ENCODE results near the gene NGEF.
"Not testable (repeated sequence)": the region's sequence is repeated elsewhere in the genome, so short reads cannot be mapped to it uniquely, and the experiment has no call there.

The NGEF gene

GRCh38 chr2:232870766-232871371, 142.2 kb downstream of the NGEF start:
- DNase-seq (ENCODE audit: low read depth) = no peak

- no peak for DNase-seq (ENCODE audit: low read depth)
These were observed 142.9 kb downstream of the NGEF start, which contains the start of gene SNORC for GRCh38 chr2:232870018-232870765. SNORC (plus strand) TSS chr2:232870264; CDS start chr2:232870342, 78 bp downstream.

GRCh38 chr2:232869138-232870017, 143.7 kb downstream of the NGEF start:
- DNase-seq (ENCODE audit: low read depth) = no peak

GRCh38 chr2:232866104-232866503, 147.0 kb downstream of the NGEF start:
- no peak for DNase-seq (ENCODE audit: low read depth)

- DNase-seq (ENCODE audit: low read depth) = no peak
These were observed 147.9 kb downstream of the NGEF start for GRCh38 chr2:232865165-232865564.

GRCh38 chr2:232863996-232864395, 149.1 kb downstream of the NGEF start:
- no peak for DNase-seq (ENCODE audit: low read depth)

- DNase-seq (ENCODE audit: low read depth) = no peak
These were observed 151.7 kb downstream of the NGEF start for GRCh38 chr2:232861353-232861752.

GRCh38 chr2:232860593-232861241, 152.3 kb downstream of the NGEF start:
- DNase-seq (ENCODE audit: low read depth) = no peak

- DNase-seq (ENCODE audit: low read depth) = no peak
These were observed 153.6 kb downstream of the NGEF start for GRCh38 chr2:232859385-232859916.

GRCh38 chr2:232857158-232857563, 155.9 kb downstream of the NGEF start:
- no peak for DNase-seq (ENCODE audit: low read depth)

GRCh38 chr2:232854082-232854481, 159.0 kb downstream of the NGEF start:
- DNase-seq (ENCODE audit: low read depth) = no peak

- DNase-seq (ENCODE audit: low read depth) = no peak
These were observed 160.4 kb downstream of the NGEF start for GRCh38 chr2:232852676-232853075.

GRCh38 chr2:232852081-232852480, 161.0 kb downstream of the NGEF start:
- not testable (repeated sequence) for DNase-seq (ENCODE audit: low read depth)

GRCh38 chr2:232850039-232850438, 163.0 kb downstream of the NGEF start:
- no peak for DNase-seq (ENCODE audit: low read depth)

- no peak for DNase-seq (ENCODE audit: low read depth)
These were observed 167.0 kb downstream of the NGEF start for GRCh38 chr2:232846055-232846454.

- DNase-seq (ENCODE audit: low read depth) = no peak
These were observed 169.2 kb downstream of the NGEF start for GRCh38 chr2:232843834-232844233.

GRCh38 chr2:232842689-232843088, 170.4 kb downstream of the NGEF start:
- no peak for DNase-seq (ENCODE audit: low read depth)

GRCh38 chr2:232839411-232840079, 173.5 kb downstream of the NGEF start:
- DNase-seq (ENCODE audit: low read depth) = no peak

- no peak for DNase-seq (ENCODE audit: low read depth)
These were observed 174.6 kb downstream of the NGEF start for GRCh38 chr2:232838406-232838874.

GRCh38 chr2:232836934-232837333, 176.1 kb downstream of the NGEF start:
- no peak for DNase-seq (ENCODE audit: low read depth)

GRCh38 chr2:232835687-232836208, 177.3 kb downstream of the NGEF start:
- no peak for DNase-seq (ENCODE audit: low read depth)
